HepG2 (cell line): ENCODE data around the gene SNU13. TPM values are rescaled to one million over a fixed set of nuclear protein-coding genes. Genes with fewer than 3 reads are reported as not detected.

Source experiments
- ATRX ChIP-seq: sonication (generic); formaldehyde crosslinking; IDR thresholded peaks from 2 replicates; pipeline ENCODE4 v1.4.0; 2020; ENCODE audit warnings: missing genetic modification reagents, borderline replicate concordance
- ELF1 ChIP-seq: sonication (generic); formaldehyde crosslinking; IDR thresholded peaks from 2 replicates; pipeline ENCODE4 v1.4.0; 2020; ENCODE audit warnings: missing genetic modification reagents
- FOXP1 ChIP-seq, 2 experiments: fragments of 450-650 bp in 1 of 2; IDR thresholded peaks; 2 replicates each; pipeline ENCODE4 v1.6.1; 2017 to 2018; ENCODE audit warnings: antibody characterized with exemption in 1 of 2
- HNF1A ChIP-seq, 2 experiments: sonication (generic) in 1 of 2; formaldehyde crosslinking in 1 of 2; IDR thresholded peaks; 2 replicates each; pipeline versions ENCODE4 v1.4.0 to v1.6.1; 2016 to 2020; ENCODE audit warnings: borderline replicate concordance in 1 of 2, low read depth in 1 of 2, mild to moderate bottlenecking in 1 of 2, missing genetic modification reagents in 1 of 2
- IRX3 ChIP-seq: sonication (generic); formaldehyde crosslinking; IDR thresholded peaks from 2 replicates; pipeline ENCODE4 v1.8.1; 2023; ENCODE audit warnings: mild to moderate bottlenecking, low read depth, missing genetic modification reagents, borderline replicate concordance
- JDP2 ChIP-seq: sonication (generic); formaldehyde crosslinking; IDR thresholded peaks from 2 replicates; pipeline ENCODE4 v1.8.1; 2022; ENCODE audit warnings: missing genetic modification reagents, borderline replicate concordance
- MAFK ChIP-seq, 2 experiments: IDR thresholded peaks in 1 of 2; conservative IDR thresholded peaks in 1 of 2; 2 replicates each; pipeline ENCODE4 v1.6.1; 2011; ENCODE audit warnings: improper control_type of control experiment in 2 of 2, low read length in 2 of 2
- MLLT10 ChIP-seq: sonication (generic); formaldehyde crosslinking; IDR thresholded peaks from 2 replicates; pipeline ENCODE4 v1.4.0; 2020; ENCODE audit warnings: missing genetic modification reagents
- MXI1 ChIP-seq: IDR thresholded peaks from 3 replicates; pipeline ENCODE4 v1.6.1; 2012; ENCODE audit warnings: low read depth, low read length, inconsistent platforms, borderline replicate concordance
- NFAT5 ChIP-seq: sonication (generic); formaldehyde crosslinking; IDR thresholded peaks from 2 replicates; pipeline ENCODE4 v1.4.0; 2020; ENCODE audit warnings: missing genetic modification reagents
- PHB2 ChIP-seq: fragments of 450-650 bp; IDR thresholded peaks from 2 replicates; pipeline ENCODE4 v1.6.1; 2018; ENCODE audit not compliant: partially characterized antibody
- RFXANK ChIP-seq: IDR thresholded peaks from 2 replicates; pipeline ENCODE4 v1.6.1; 2016
- SPEN ChIP-seq: sonication (generic); formaldehyde crosslinking; IDR thresholded peaks from 2 replicates; pipeline ENCODE4 v1.5.1; 2020; ENCODE audit warnings: low read depth, mild to moderate bottlenecking, missing genetic modification reagents
- STAG1 ChIP-seq: sonication (generic); formaldehyde crosslinking; IDR thresholded peaks from 2 replicates; pipeline ENCODE4 v1.4.0; 2020; ENCODE audit warnings: missing genetic modification reagents
- TBP ChIP-seq: sonication (generic); formaldehyde crosslinking; IDR thresholded peaks from 2 replicates; pipeline ENCODE4 v1.5.0; 2020; ENCODE audit warnings: missing genetic modification reagents
- ZNF569 ChIP-seq: sonication (generic); formaldehyde crosslinking; IDR thresholded peaks from 2 replicates; pipeline ENCODE4 v1.5.0; 2020; ENCODE audit warnings: mild to moderate bottlenecking, missing genetic modification reagents, moderate library complexity, borderline replicate concordance
- ZNF75D ChIP-seq: sonication (generic); formaldehyde crosslinking; IDR thresholded peaks from 2 replicates; pipeline ENCODE4 v1.8.1; 2023; ENCODE audit warnings: missing genetic modification reagents, mild to moderate bottlenecking, borderline replicate concordance
- ZNF780A ChIP-seq: sonication (generic); formaldehyde crosslinking; IDR thresholded peaks from 2 replicates; pipeline ENCODE4 v1.8.0; 2022; ENCODE audit warnings: mild to moderate bottlenecking, missing genetic modification reagents, moderate library complexity
- ZNF850 ChIP-seq: sonication (generic); formaldehyde crosslinking; conservative IDR thresholded peaks from 2 replicates; pipeline ENCODE4 v1.9.0; 2021; ENCODE audit warnings: mild to moderate bottlenecking, missing genetic modification reagents
- polyA plus RNA-seq, 8 experiments: library from polyadenylated mRNA; depleted of rRNA in 3 of 8; stranded (reverse) in 7 of 8; unstranded in 1 of 8; fragments of >200 nt; fragmentation: Illumina TruSeq in 4 of 8; extraction: Trizol in 4 of 8; gene quantifications; 2 replicates each; pipeline versions ENCODE4 v1.2.1 to v1.2.3, GENCODE V29; 2011 to 2016; ENCODE audit warnings: low read depth in 4 of 8, missing spikeins in 1 of 8, mixed read lengths in 1 of 8; ENCODE audit not compliant: insufficient read depth in 1 of 8
- total RNA-seq, 5 experiments: library from RNA; depleted of rRNA; stranded (reverse); fragments of >200 nt; fragmentation: Illumina TruSeq; extraction: Trizol; gene quantifications; 2 replicates each; pipeline ENCODE4 v1.2.3, GENCODE V29; 2016; ENCODE audit warnings: low read depth in 1 of 5

SNU13 gene
- total and polyA plus RNA-seq, 2 of the 13 experiments (the other 11 are each of a cell fraction or from before 2014, with no cell fraction given): 203 to 287 TPM

GRCh38 chr22:41688365-41689211 lies at the start of gene SNU13 (continued):
- TF ChIP-seq HNF1A (IDR thresholded peaks at IDR 0.05; ENCODE audit: low read depth) (no peak), HNF1A (CRISPR knock-in tag; IDR thresholded peaks at IDR 0.05; ENCODE audit: borderline replicate concordance) (peak; percentile 69; the same call in 1 of the 2 replicates), ZNF780A (CRISPR knock-in tag) (peak; percentile 71; the same call in 1 of the 2 replicates), ZNF569 (no peak), RFXANK (CRISPR knock-in tag) (no peak; the same call in 1 of the 2 replicates), JDP2 (no peak), IRX3 (CRISPR knock-in tag) (peak; percentile 92), ATRX (CRISPR knock-in tag) (no peak), STAG1 (no peak), FOXP1 (IDR thresholded peaks at IDR 0.05) (no peak), FOXP1 (CRISPR knock-in tag; IDR thresholded peaks at IDR 0.05) (no peak), NFAT5 (CRISPR knock-in tag) (0 out of 2 replicates have a peak, but pooled peaks have one; percentile 26), TBP (no peak), ZNF75D (CRISPR knock-in tag) (no peak), ZNF850 (CRISPR knock-in tag) (0 out of 2 replicates have a peak, but pooled peaks have one; percentile 70), MAFK (conservative IDR thresholded peaks at IDR 0.05 in 1 of 2, IDR thresholded peaks at IDR 0.05 in 1 of 2; ENCODE audit: low read length in 2 of 2) (peak; percentile 58 to 68), ELF1 (CRISPR knock-in tag) (peak; percentile 91), PHB2 (no peak), MLLT10 (CRISPR knock-in tag) (no peak), SPEN (CRISPR knock-in tag) (peak; percentile 92), MXI1 (peak; percentile 94)
